Stimulated activated CD8-positive, alpha-beta memory T cell treated with anti-CD3 and anti-CD28 coated beads, Interleukin-4, amount 100 ng/mL, for 48 hours (primary cell): ENCODE results near the gene TMEM154.

Experiments
- DNase-seq: peaks from one replicate; pipeline ENCODE4 v3.0.0-alpha.2; 2020

The TMEM154 gene

GRCh38 chr4:152679414-152680281 lies at the start of gene TMEM154:
Gene TMEM154 (minus strand): TSS chr4:152679997. CDS start chr4:152679933, 64 bp downstream.
- peak; percentile 70 for DNase-seq

DNA sequence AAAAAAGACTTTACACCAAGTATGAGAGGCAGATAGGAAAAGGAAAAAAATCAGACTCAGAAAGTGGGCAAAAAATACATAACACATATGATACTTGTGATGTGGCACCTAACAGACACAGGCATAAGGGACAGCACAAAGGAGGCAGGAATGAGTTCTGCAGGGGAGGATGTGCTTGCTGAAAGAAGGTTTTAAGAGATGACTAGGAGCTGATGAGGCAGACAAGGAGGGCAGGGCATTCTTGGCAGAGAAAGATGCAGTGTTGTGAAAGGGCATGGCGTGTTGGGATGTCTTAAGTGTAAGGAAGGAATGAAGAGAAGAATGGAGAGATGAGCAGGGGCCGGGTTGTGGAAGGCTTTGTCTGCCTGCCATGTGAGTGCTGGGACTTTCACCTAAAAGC lies 49.7 kb upstream of the TMEM154 start:
- DNase-seq: no peak

- no peak for DNase-seq
Measured at GRCh38 chr4:152728343-152728742, 48.5 kb upstream of the TMEM154 start.

- DNase-seq: no peak
Measured at GRCh38 chr4:152727784-152728183, 48.0 kb upstream of the TMEM154 start.

- no peak for DNase-seq
Measured at GRCh38 chr4:152724494-152724893, 44.7 kb upstream of the TMEM154 start.

GRCh38 chr4:152723236-152723635 lies 43.4 kb upstream of the TMEM154 start:
- DNase-seq: no peak

GRCh38 chr4:152719801-152720556 lies 40.2 kb upstream of the TMEM154 start:
- DNase-seq: no peak

DNA sequence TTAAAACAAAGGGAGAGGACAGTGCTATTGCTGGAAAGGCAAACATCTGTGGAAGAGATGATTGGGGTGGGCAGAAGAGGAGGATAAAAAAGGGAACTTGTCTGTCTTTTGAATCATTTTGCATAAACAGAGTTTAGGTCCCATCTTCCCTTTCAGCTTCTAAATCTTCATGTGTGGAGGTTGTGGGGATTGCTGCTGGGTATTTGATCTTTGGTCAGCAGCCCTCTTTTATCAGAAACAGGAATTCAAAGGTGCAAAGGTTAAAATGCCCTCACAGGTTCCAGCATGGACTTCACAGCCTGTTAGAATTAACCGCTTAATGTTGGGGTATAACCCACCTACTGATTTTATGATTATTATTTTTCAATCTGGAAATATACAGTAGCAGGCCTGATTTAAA lies 39.5 kb upstream of the TMEM154 start:
- no peak for DNase-seq

DNA sequence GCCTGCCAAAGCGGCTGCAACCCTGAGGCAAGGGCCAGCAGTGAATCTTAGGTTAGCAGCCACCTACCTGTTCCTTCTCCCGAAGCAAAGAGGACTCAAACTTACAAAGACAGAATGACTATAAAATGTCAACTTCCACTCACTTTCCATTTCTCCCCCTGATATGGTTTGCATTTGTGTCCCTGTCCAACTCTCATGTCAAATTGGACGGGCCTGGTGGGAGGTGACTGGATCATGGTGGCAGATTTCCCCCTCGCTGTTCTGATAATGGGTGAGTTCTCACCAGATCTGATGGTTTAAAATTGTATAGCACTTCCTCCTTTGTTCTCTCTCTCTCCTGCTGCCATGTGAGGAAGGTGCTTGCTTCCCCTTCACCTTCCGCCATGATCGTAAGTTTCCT lies 35.3 kb upstream of the TMEM154 start:
- no peak for DNase-seq

DNA sequence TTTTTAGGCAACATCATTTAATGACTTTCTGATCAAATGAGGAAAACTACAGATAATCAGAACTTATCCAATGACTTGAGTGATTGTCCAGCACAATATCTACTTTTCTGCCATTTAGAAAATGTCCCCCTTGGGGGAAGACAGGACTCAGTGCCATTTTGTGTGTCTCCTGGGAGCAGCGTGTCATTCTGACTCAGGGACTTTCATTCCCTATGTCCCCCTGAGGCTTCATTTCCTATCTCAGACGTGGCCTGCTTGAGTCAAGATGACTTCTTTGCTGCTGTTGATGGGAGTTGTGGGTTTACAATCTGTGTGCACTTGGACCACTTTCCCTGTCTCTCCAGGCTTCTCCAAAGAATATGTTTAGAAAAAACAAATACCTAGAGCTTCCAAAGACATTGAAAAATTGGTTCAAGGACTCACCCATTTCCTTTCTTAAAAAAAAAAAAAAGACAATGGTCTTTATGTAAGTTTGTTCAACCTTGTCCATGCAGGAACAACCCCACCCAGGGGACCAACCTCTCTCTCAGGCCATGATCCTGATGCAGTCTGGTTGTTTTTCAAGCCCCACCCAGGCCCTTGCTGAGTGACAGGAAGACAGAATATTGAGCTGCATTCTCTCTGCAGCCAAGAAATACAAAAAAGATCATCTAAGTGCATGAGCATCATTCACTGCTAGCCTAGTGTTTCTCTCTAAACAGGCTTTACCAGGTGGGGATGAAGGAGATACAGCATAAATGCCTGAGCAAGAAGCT lies 34.3 kb upstream of the TMEM154 start:
- DNase-seq: no peak

DNA sequence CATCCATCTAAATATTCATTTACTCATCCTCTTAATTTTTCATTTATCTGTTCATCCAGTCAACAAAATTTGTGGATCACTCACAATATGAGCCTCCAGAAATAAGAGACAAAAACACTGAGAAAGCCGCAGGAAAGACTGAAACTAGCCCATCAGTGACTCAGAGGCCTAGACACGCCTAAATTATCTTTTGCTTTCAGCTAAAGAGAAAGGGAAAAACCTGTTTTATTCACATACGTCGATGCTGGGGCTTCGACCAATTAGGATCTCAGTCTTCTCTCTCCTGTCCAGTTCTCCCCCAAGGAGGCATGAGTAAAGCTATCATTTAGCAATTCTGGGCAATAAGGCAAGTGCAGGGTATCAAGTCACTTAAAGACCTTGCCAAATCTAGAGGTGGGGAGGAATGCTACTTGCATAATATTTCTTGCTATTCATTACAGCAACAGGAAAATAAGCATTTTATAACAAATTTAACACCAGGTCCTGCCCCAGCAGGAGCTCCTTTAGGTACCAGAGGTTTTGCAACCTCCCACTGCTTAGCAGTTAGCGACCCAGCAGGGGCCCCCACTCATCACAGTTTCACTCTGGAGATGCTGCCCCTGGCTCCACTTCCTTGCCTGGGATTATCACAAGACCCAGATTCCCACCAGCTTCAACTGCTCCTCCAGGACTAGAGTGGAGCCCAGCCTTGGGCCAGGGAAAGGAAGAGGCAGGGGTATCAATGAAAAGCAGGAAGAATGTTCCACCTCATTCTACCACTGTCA lies 30.1 kb upstream of the TMEM154 start:
- DNase-seq: no peak

DNA sequence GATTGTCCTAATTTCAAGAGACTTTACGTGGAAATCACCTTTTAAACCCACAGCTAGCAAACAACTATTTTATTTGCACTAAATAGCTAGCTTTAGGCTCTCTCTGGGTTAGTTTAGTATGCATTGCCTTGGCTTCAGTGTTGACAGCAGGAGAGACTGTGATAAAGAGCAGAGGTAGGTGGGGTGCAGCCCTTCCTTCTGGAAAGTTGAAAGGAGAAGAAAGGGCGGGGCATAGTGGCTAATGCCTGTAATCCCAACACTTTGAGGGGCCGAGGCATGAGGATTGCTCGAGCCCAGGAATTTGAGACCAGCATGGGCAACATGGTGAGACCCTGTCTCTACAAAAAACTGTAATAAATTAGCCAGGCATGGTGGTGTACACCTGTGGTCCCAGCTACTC lies 29.0 kb upstream of the TMEM154 start:
- DNase-seq: no peak

DNA sequence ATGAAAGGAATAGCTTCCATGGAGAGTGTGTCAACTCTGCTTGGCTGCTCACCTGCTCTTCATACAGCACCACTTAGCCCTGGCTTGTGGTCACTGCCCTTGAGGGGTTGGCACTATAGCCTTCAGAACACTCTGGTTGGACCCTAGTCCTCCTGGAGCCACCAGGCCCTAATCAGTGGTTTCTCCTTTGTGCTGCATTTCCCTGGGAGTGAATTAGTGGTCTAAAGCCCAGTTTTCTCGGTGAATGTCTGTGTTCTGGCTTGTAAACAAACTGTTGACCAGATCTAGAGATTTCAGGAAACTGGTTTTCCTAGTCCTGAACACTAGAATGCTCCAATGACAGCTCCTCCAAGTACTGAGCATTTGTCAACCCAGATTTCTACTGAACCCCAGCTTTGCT lies 28.6 kb upstream of the TMEM154 start:
- no peak for DNase-seq

- DNase-seq: no peak
Measured at GRCh38 chr4:152707632-152708031, 27.8 kb upstream of the TMEM154 start.

GRCh38 chr4:152705903-152706302 lies 26.1 kb upstream of the TMEM154 start:
- DNase-seq: no peak

GRCh38 chr4:152704788-152705187 lies 25.0 kb upstream of the TMEM154 start:
- DNase-seq: no peak

DNA sequence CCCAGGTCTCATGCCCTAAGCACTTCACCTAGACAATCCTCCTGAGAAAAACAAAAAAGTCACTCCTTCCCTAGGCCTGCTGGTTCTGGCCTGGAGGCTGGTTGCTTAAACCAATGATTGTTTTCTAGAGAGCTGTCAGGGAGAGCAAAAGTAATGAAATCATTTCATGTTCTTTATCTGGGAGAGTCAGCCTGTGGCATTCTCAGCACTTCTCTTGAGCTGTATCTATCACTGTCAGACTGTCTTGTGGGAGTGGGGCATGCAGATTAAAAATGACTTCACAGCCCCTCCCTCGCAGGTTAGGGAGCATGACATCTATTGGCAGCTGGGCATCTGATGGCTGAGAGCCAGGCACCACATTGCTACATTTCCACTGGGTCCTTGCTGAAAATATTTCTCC lies 20.4 kb upstream of the TMEM154 start:
- DNase-seq: no peak

- no peak for DNase-seq
Measured at GRCh38 chr4:152699313-152699712, 19.5 kb upstream of the TMEM154 start.

GRCh38 chr4:152698089-152698499 lies 18.3 kb upstream of the TMEM154 start:
- no peak for DNase-seq

DNA sequence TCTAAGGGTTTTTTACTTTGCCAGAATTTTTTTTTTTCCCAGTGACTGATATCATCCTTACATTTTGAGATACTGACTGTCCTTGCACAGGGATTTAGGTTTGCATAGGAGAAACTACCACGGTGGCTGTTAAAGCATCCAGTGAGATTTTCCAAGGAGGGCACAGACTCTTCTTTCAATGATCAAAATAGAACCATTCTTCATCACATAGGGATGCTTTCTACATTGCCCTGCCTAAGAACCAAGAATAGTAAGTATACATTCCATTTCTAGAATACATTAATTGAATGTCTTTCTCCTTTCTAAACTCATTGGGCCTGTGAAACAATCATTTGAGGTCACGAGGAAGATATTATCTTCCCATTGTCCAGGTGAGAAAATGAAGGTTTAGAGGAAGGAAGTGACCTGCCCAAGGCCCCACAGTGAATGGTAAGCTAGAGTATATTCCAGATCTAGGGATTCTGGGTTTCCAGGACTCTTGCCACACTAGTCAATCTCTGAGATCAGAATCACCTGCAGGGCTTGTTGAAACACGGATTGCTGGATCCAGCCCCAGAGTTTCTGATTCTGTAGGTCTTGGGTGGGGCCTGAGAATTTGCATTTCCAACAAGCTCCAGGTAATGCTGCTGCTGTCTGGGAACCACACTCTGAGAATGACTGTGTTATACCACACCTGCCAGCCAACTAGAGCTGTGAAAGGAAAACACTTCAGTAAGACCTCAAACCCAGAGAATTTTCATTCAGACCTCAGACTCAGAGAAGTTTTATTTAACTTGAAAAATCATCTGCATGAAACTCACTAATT lies 17.7 kb upstream of the TMEM154 start:
- no peak for DNase-seq

DNA sequence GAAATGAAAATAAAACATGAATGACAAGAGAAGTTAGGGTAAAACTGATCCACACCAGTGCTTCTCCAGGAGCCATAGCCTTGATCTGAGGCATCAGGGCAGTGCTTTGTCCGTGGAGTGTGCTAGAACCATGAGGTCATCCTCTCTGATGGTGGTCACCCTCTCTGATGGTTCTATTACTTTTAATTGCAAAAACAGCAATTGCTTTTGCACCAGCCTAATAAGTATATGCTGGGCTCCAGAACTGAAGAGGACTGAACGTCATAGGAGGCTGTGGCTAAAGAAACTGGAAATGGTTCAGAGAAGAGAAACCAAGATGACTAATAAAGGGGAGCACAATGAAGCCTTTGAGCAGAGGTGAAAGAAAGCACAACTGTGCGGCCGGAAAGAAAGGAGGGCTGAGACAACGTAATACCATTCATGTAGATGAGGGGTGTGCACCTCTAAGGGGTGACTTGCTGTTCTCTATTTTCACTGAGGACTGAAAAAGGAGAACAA lies 17.0 kb upstream of the TMEM154 start:
- peak; percentile 50 for DNase-seq

DNA sequence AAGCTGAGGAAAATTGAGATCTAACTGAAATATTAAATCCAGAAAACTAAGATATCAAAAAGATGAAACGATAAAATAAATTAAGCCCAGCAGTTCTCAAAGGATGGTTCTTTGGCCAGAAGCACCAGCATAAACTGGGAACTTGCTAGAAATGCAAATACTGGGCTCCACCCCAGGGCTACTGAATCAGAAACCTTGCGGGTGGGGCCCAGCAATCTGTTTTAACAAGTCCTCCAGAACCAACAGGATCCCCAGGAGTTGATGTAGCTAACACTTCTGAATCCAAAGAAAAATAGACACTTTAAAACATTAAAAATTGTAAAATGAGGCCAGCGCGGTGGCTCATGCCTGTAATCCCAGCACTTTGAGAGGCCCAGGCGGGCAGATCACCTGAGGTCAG lies 14.1 kb upstream of the TMEM154 start:
- DNase-seq: no peak
